PFSK-1 (cell line): ENCODE data around the gene SCML1.

Source experiments
- FOXP2 ChIP-seq: optimal IDR thresholded peaks from 2 replicates; pipeline ENCODE3; 2011; ENCODE audit warnings: borderline replicate concordance, control low read depth, inconsistent platforms; ENCODE audit not compliant: insufficient read depth; ENCODE audit errors: extremely low read length, extremely low read depth
- POLR2AphosphoS5 ChIP-seq: IDR thresholded peaks from 2 replicates; pipeline ENCODE4 v1.6.1; 2012; ENCODE audit warnings: low read depth, mild to moderate bottlenecking, control low read depth, low read length, moderate library complexity
- REST ChIP-seq, 2 experiments: IDR thresholded peaks; 2 replicates each; pipeline versions ENCODE4 v1.6.1 to v1.8.0; 2011 to 2012; ENCODE audit warnings: low read depth in 2 of 2, low read length in 2 of 2, control low read depth in 1 of 2, inconsistent platforms in 1 of 2, mild to moderate bottlenecking in 1 of 2, moderate library complexity in 1 of 2; ENCODE audit not compliant: insufficient read depth in 1 of 2
- SIN3A ChIP-seq: IDR thresholded peaks from 2 replicates; pipeline ENCODE4 v1.6.1; 2012; ENCODE audit warnings: mild to moderate bottlenecking, low read length, moderate library complexity, borderline replicate concordance; ENCODE audit not compliant: insufficient read depth
- TAF1 ChIP-seq: IDR thresholded peaks from 2 replicates; pipeline ENCODE4 v1.6.1; 2012; ENCODE audit warnings: low read length, control low read depth, borderline replicate concordance; ENCODE audit not compliant: insufficient read depth

- TF ChIP-seq REST (IDR thresholded peaks at IDR 0.05; ENCODE audit: insufficient read depth in 1 of 2, low read depth in 2 of 2, low read length in 2 of 2) (no peak), POLR2AphosphoS5 (no peak), SIN3A (no peak), TAF1 (no peak), FOXP2 (no peak)
Observed at GRCh38 chrX:17792826-17793225, 55.5 kb downstream of the SCML1 start.
